ENCODE measurements around the gene CSNK1A1.

The CSNK1A1 gene

DNA sequence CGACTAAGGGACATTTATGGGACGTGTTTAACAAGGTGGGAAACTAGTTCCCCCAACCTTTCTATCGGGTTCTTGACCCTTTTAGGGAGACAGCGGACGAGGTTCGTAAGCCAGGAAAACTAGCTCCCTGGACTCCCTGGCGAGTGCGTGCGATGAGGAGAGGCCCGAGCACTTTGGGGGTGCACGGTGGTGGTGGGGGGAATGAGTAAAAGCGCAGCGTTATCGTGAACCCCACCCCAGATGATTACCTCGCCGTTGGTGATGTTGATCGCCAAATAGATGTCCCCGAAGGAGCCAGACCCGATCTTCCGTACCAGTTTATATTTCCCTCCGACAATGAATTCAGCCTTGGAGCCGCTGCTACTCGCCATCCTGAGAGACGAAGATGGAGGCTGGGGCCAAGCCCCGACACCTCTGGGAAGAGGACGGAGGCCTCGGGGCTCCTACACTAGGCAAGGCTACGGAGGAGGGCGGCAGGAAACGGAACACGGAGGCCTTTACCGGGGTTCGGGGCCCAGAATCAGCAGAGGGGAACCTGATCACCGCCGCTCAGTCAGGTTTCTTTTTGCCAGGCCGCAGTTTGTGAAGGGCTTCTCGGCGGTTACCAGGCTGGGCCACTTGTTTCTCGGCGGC lies 529 bp downstream of the CSNK1A1 start:
- H3K27me3 ChIP-seq (ENCODE audit: control insufficient read depth, insufficient read depth, low read length), result no peaks in the 10 kb centered on the region
- H3K4me1 ChIP-seq (ENCODE audit: control insufficient read depth, insufficient read depth, low read length), result no peaks in the 10 kb centered on the region
- no peak overlapping the region for H3K27ac ChIP-seq (ENCODE audit: low read length)
- H3K4me3 ChIP-seq (ENCODE audit: low read length), result peak overlapping the region; percentile 98
- peaks cover 8% of the 10 kb centered on the region; the same call in 1 of the 2 replicates for H3K36me3 ChIP-seq (ENCODE audit: control insufficient read depth, insufficient read depth, low read length)
- DNase-seq (ENCODE audit: low read depth, low spot score), result no peak
- no CpG with 5 or more reads among the region's 40 CpGs for WGBS (ENCODE audit: insufficient coverage, insufficient read length)
- no peaks in the 10 kb centered on the region for H3K9me3 ChIP-seq (ENCODE audit: control insufficient read depth, insufficient read depth, low read length)

- H3K4me1 ChIP-seq (ENCODE audit: control insufficient read depth, insufficient read depth, low read length), result peaks cover 2% of the 10 kb centered on the region; the same call in 1 of the 2 replicates
- H3K36me3 ChIP-seq (ENCODE audit: control insufficient read depth, insufficient read depth, low read length), result peaks cover 13% of the 10 kb centered on the region
- no peaks in the 10 kb centered on the region for H3K9me3 ChIP-seq (ENCODE audit: control insufficient read depth, insufficient read depth, low read length)
- H3K4me3 ChIP-seq (ENCODE audit: low read length), result peak overlapping the region; percentile 98
- H3K27me3 ChIP-seq (ENCODE audit: control insufficient read depth, insufficient read depth, low read length), result no peaks in the 10 kb centered on the region
- no peak overlapping the region for H3K27ac ChIP-seq (ENCODE audit: low read length)
- DNase-seq (ENCODE audit: low read depth, low spot score), result no peak
- WGBS (ENCODE audit: insufficient coverage, insufficient read length), result no CpG with 5 or more reads among the region's 12 CpGs
Observed at GRCh38 chr5:149550268-149550583, 1.0 kb downstream of the CSNK1A1 start.

- no peak overlapping the region for H3K27ac ChIP-seq (ENCODE audit: low read length)
- no CpG with 5 or more reads among the region's 25 CpGs for WGBS (ENCODE audit: insufficient coverage, insufficient read length)
- no peak for DNase-seq (ENCODE audit: low read depth, low spot score)
- peaks cover 14% of the 10 kb centered on the region for H3K36me3 ChIP-seq (ENCODE audit: control insufficient read depth, insufficient read depth, low read length)
- no peaks in the 10 kb centered on the region for H3K9me3 ChIP-seq (ENCODE audit: control insufficient read depth, insufficient read depth, low read length)
- peaks cover 2% of the 10 kb centered on the region; the same call in 1 of the 2 replicates for H3K4me1 ChIP-seq (ENCODE audit: control insufficient read depth, insufficient read depth, low read length)
- no peaks in the 10 kb centered on the region for H3K27me3 ChIP-seq (ENCODE audit: control insufficient read depth, insufficient read depth, low read length)
- peak overlapping the region; percentile 98 for H3K4me3 ChIP-seq (ENCODE audit: low read length)
Observed at GRCh38 chr5:149549461-149550267, 1.6 kb downstream of the CSNK1A1 start.

- no peak for DNase-seq (ENCODE audit: low read depth, low spot score)
- H3K36me3 ChIP-seq (ENCODE audit: control insufficient read depth, insufficient read depth, low read length), result peaks cover 14% of the 10 kb centered on the region
Observed at GRCh38 chr5:149546974-149547373, 4.3 kb downstream of the CSNK1A1 start.

GRCh38 chr5:149545327-149545726 lies 5.9 kb downstream of the CSNK1A1 start:
- Histone ChIP-seq H3K9me3 (ENCODE audit: control insufficient read depth, insufficient read depth, low read length) (no peaks in the 10 kb centered on the region), H3K4me1 (ENCODE audit: control insufficient read depth, insufficient read depth, low read length) (peaks cover 2% of the 10 kb centered on the region; the same call in 1 of the 2 replicates), H3K27me3 (ENCODE audit: control insufficient read depth, insufficient read depth, low read length) (no peaks in the 10 kb centered on the region), H3K36me3 (ENCODE audit: control insufficient read depth, insufficient read depth, low read length) (peaks cover 9% of the 10 kb centered on the region), H3K27ac (ENCODE audit: low read length) (no peak overlapping the region), H3K4me3 (ENCODE audit: low read length) (no peak overlapping the region)
- WGBS (ENCODE audit: insufficient coverage, insufficient read length), result no CpG with 5 or more reads among the region's 6 CpGs
- DNase-seq (ENCODE audit: low read depth, low spot score), result no peak

More at GRCh38 chr5:149546974-149547373, 4.3 kb downstream of the CSNK1A1 start:
- Histone ChIP-seq H3K27ac (ENCODE audit: low read length) (no peak overlapping the region), H3K9me3 (ENCODE audit: control insufficient read depth, insufficient read depth, low read length) (no peaks in the 10 kb centered on the region), H3K27me3 (ENCODE audit: control insufficient read depth, insufficient read depth, low read length) (no peaks in the 10 kb centered on the region), H3K4me3 (ENCODE audit: low read length) (no peak overlapping the region), H3K4me1 (ENCODE audit: control insufficient read depth, insufficient read depth, low read length) (peaks cover 2% of the 10 kb centered on the region; the same call in 1 of the 2 replicates)

- no peak for DNase-seq (ENCODE audit: low read depth, low spot score)
- Histone ChIP-seq H3K4me1 (ENCODE audit: control insufficient read depth, insufficient read depth, low read length) (peaks cover 2% of the 10 kb centered on the region; the same call in 1 of the 2 replicates), H3K36me3 (ENCODE audit: control insufficient read depth, insufficient read depth, low read length) (peaks cover 7% of the 10 kb centered on the region), H3K27me3 (ENCODE audit: control insufficient read depth, insufficient read depth, low read length) (no peaks in the 10 kb centered on the region), H3K9me3 (ENCODE audit: control insufficient read depth, insufficient read depth, low read length) (no peaks in the 10 kb centered on the region), H3K4me3 (ENCODE audit: low read length) (no peak overlapping the region), H3K27ac (ENCODE audit: low read length) (no peak overlapping the region)
- no CpG with 5 or more reads among the region's 3 CpGs for WGBS (ENCODE audit: insufficient coverage, insufficient read length)
Observed at GRCh38 chr5:149544028-149544420, 7.2 kb downstream of the CSNK1A1 start.

DNA sequence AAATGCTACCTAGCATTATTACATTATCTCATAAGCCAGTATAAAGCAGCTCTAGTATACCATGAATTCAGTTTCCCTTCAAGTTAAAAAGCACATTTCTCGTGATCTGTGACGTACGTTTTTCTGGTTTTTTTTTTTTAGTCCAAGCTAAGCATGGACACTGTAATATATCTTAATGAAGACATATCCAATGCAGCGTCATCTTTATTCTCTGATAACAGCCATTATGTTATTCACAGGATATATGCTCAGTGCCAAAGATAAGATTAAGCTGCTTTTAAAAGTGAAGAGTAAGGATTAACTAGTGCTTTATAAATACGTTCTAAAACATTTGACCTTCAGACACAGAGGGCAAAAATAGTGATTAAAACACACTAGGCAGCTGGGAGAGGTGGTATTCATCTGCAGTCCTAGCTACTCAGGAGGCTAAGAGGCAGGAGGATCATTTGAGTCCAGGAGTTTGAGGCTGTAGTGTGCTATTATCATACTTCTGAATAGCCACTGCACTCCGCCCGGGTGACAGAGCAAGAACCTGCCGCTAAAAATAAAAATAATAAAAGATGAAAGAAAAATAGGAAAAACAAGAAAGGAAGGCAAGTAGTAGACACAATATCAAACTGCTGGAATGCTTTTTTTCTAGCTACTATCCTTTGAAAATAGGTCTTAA lies 7.7 kb downstream of the CSNK1A1 start:
- Histone ChIP-seq H3K27ac (ENCODE audit: low read length) (no peak overlapping the region), H3K27me3 (ENCODE audit: control insufficient read depth, insufficient read depth, low read length) (no peaks in the 10 kb centered on the region), H3K4me3 (ENCODE audit: low read length) (no peak overlapping the region), H3K36me3 (ENCODE audit: control insufficient read depth, insufficient read depth, low read length) (peaks cover 7% of the 10 kb centered on the region), H3K4me1 (ENCODE audit: control insufficient read depth, insufficient read depth, low read length) (peaks cover 2% of the 10 kb centered on the region; the same call in 1 of the 2 replicates), H3K9me3 (ENCODE audit: control insufficient read depth, insufficient read depth, low read length) (no peaks in the 10 kb centered on the region)
- no peak for DNase-seq (ENCODE audit: low read depth, low spot score)
- WGBS (ENCODE audit: insufficient coverage, insufficient read length), result no CpG with 5 or more reads among the region's 8 CpGs

DNA sequence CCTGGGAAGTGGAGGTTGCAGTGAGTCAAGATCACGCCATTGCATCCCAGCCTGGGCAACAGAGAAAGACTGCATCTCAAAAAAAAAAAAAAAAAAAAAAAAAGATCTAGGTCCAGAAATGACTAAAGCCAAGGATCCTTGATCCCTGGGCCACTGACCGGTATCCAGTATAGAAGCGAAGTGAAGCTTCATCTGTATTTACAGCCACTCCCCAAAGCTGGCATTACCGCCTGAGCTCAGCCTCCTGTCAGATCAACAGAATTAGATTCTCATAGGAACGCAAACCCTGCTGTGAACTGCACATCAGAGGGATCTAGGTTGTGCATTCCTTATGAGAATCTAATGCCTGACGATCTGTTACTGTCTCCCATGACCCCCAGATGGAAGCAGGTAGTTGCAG lies 9.3 kb downstream of the CSNK1A1 start:
- no peak overlapping the region for H3K4me3 ChIP-seq (ENCODE audit: low read length)
- no peaks in the 10 kb centered on the region for H3K9me3 ChIP-seq (ENCODE audit: control insufficient read depth, insufficient read depth, low read length)
- WGBS (ENCODE audit: insufficient coverage, insufficient read length), result no CpG with 5 or more reads among the region's 6 CpGs
- peaks cover 7% of the 10 kb centered on the region for H3K36me3 ChIP-seq (ENCODE audit: control insufficient read depth, insufficient read depth, low read length)
- no peaks in the 10 kb centered on the region for H3K27me3 ChIP-seq (ENCODE audit: control insufficient read depth, insufficient read depth, low read length)
- peaks cover 2% of the 10 kb centered on the region; the same call in 1 of the 2 replicates for H3K4me1 ChIP-seq (ENCODE audit: control insufficient read depth, insufficient read depth, low read length)
- DNase-seq (ENCODE audit: low read depth, low spot score), result no peak
- H3K27ac ChIP-seq (ENCODE audit: low read length), result no peak overlapping the region

DNA sequence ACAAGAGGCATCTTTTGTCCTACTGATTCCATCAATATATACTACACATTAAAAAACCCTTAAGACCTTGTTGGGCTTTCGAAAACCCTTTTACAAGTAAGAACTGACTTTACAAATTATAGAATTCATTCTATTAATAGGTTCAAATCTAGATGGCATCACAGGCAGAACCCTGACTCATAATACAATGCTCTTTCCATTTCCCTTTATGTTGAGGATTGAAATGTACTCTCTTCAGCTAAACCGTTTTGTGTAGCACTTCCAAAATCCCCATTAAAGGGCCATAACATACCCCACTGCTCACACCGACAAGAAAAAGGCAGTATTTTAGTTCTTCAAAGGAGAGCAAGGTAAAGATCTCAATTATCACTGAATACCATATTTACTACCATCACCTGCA lies 11.2 kb downstream of the CSNK1A1 start:
- Histone ChIP-seq H3K4me1 (ENCODE audit: control insufficient read depth, insufficient read depth, low read length) (0 out of 2 replicates have a peak, but pooled peaks cover 2% of the 10 kb centered on the region), H3K36me3 (ENCODE audit: control insufficient read depth, insufficient read depth, low read length) (peaks cover under 1% of the 10 kb centered on the region)
- 100% methylated on average over 1 of the region's 3 CpGs for WGBS (ENCODE audit: insufficient coverage, insufficient read length)

GRCh38 chr5:149537374-149537975 lies 13.8 kb downstream of the CSNK1A1 start:
- Histone ChIP-seq H3K4me1 (ENCODE audit: control insufficient read depth, insufficient read depth, low read length) (0 out of 2 replicates have a peak, but pooled peaks cover 2% of the 10 kb centered on the region), H3K9me3 (ENCODE audit: control insufficient read depth, insufficient read depth, low read length) (no peaks in the 10 kb centered on the region), H3K27ac (ENCODE audit: low read length) (no peak overlapping the region), H3K4me3 (ENCODE audit: low read length) (no peak overlapping the region), H3K36me3 (ENCODE audit: control insufficient read depth, insufficient read depth, low read length) (no peaks in the 10 kb centered on the region), H3K27me3 (ENCODE audit: control insufficient read depth, insufficient read depth, low read length) (no peaks in the 10 kb centered on the region)
- DNase-seq (ENCODE audit: low read depth, low spot score), result no peak
- WGBS (ENCODE audit: insufficient coverage, insufficient read length), result no CpG with 5 or more reads among the region's 1 CpG

More for the DNA sequence above, 11.2 kb downstream of the CSNK1A1 start:
- Histone ChIP-seq H3K4me3 (ENCODE audit: low read length) (no peak overlapping the region), H3K27me3 (ENCODE audit: control insufficient read depth, insufficient read depth, low read length) (no peaks in the 10 kb centered on the region), H3K9me3 (ENCODE audit: control insufficient read depth, insufficient read depth, low read length) (no peaks in the 10 kb centered on the region), H3K27ac (ENCODE audit: low read length) (no peak overlapping the region)
- no peak for DNase-seq (ENCODE audit: low read depth, low spot score)
